Measurements from ENCODE around the gene DLL3.
A peak's percentile ranks its signal among the peaks of the same experiment; 100 is the strongest.

The DLL3 gene

GRCh38 chr19:39481676-39482075, 17.1 kb upstream of the DLL3 start:
- DNase-seq (ENCODE audit: low spot score): no peak

- no peak for DNase-seq (ENCODE audit: low spot score)
Measured at GRCh38 chr19:39483141-39483540, 15.6 kb upstream of the DLL3 start.

GRCh38 chr19:39489756-39490155, 9.0 kb upstream of the DLL3 start:
- no peak for DNase-seq (ENCODE audit: low spot score)

- no peak for DNase-seq (ENCODE audit: low spot score)
Measured at GRCh38 chr19:39492225-39492624, 6.5 kb upstream of the DLL3 start.

- no peak for DNase-seq (ENCODE audit: low spot score)
Measured at GRCh38 chr19:39492788-39493187, 6.0 kb upstream of the DLL3 start.

GRCh38 chr19:39494661-39495060, 4.1 kb upstream of the DLL3 start:
- no peak for DNase-seq (ENCODE audit: low spot score)

GRCh38 chr19:39496063-39496462, 2.7 kb upstream of the DLL3 start:
- DNase-seq (ENCODE audit: low spot score): no peak

GRCh38 chr19:39497701-39497995, 1.1 kb upstream of the DLL3 start:
- DNase-seq (ENCODE audit: low spot score): no peak

GRCh38 chr19:39497996-39498797, 550 bp upstream of the DLL3 start:
- peak; percentile 14 for DNase-seq (ENCODE audit: low spot score)

- no peak for DNase-seq (ENCODE audit: low spot score)
Measured at GRCh38 chr19:39499932-39500331, 1.2 kb downstream of the DLL3 start.

- no peak for DNase-seq (ENCODE audit: low spot score)
Measured at GRCh38 chr19:39500543-39500942, 1.8 kb downstream of the DLL3 start.

- DNase-seq (ENCODE audit: low spot score): no peak
Measured at GRCh38 chr19:39501340-39501739, 2.6 kb downstream of the DLL3 start.

GRCh38 chr19:39502640-39503417, 4.1 kb downstream of the DLL3 start:
- DNase-seq (ENCODE audit: low spot score): no peak

- no peak for DNase-seq (ENCODE audit: low spot score)
Measured at GRCh38 chr19:39506598-39506943, 7.8 kb downstream of the DLL3 start.

- DNase-seq (ENCODE audit: low spot score): no peak
Measured at GRCh38 chr19:39506944-39507714, 8.4 kb downstream of the DLL3 start.

- DNase-seq (ENCODE audit: low spot score): no peak
Measured at GRCh38 chr19:39507715-39508364, 9.1 kb downstream of the DLL3 start.

GRCh38 chr19:39508629-39509028, 9.9 kb downstream of the DLL3 start:
- DNase-seq (ENCODE audit: low spot score): no peak

GRCh38 chr19:39509233-39509632, 10.5 kb downstream of the DLL3 start:
- DNase-seq (ENCODE audit: low spot score): no peak

- no peak for DNase-seq (ENCODE audit: low spot score)
Measured at GRCh38 chr19:39512988-39513387, 14.2 kb downstream of the DLL3 start.

- no peak for DNase-seq (ENCODE audit: low spot score)
Measured at GRCh38 chr19:39514840-39515550, 16.2 kb downstream of the DLL3 start, which contains the start of gene SELENOV. Gene SELENOV (plus strand): TSS chr19:39515139. CDS start chr19:39515213, 74 bp downstream.

- no peak for DNase-seq (ENCODE audit: low spot score)
Measured at GRCh38 chr19:39515551-39516191, 16.9 kb downstream of the DLL3 start.
